Measurements from ENCODE around the gene NAAA.
"Not testable (repeated sequence)": the region's sequence is repeated elsewhere in the genome, so short reads cannot be mapped to it uniquely, and the experiment has no call there.

NAAA gene

GRCh38 chr4:75920327-75920726 is 20.5 kb downstream of the NAAA start:
- DNase-seq (ENCODE audit: extremely low read depth in 1 of 2, low read depth in 1 of 2): no peak

- no peak for DNase-seq (ENCODE audit: extremely low read depth in 1 of 2, low read depth in 1 of 2)
Measured at GRCh38 chr4:75919920-75920319, 20.9 kb downstream of the NAAA start.

GRCh38 chr4:75916091-75916661 is 24.6 kb downstream of the NAAA start:
- DNase-seq (ENCODE audit: extremely low read depth in 1 of 2, low read depth in 1 of 2): no peak

- DNase-seq (ENCODE audit: extremely low read depth in 1 of 2, low read depth in 1 of 2): no peak
Measured at GRCh38 chr4:75912968-75913367, 27.8 kb downstream of the NAAA start.

- DNase-seq (ENCODE audit: extremely low read depth in 1 of 2, low read depth in 1 of 2): not testable (repeated sequence)
Measured at GRCh38 chr4:75910831-75911230, 30.0 kb downstream of the NAAA start.

GRCh38 chr4:75909405-75909804 is 31.4 kb downstream of the NAAA start:
- DNase-seq (ENCODE audit: extremely low read depth in 1 of 2, low read depth in 1 of 2): no peak

GRCh38 chr4:75908555-75908954 is 32.3 kb downstream of the NAAA start:
- no peak for DNase-seq (ENCODE audit: extremely low read depth in 1 of 2, low read depth in 1 of 2)

- DNase-seq (ENCODE audit: extremely low read depth in 1 of 2, low read depth in 1 of 2): no peak
Measured at GRCh38 chr4:75907966-75908365, 32.8 kb downstream of the NAAA start.

- DNase-seq (ENCODE audit: extremely low read depth in 1 of 2, low read depth in 1 of 2): no peak
Measured at GRCh38 chr4:75904076-75904475, 36.7 kb downstream of the NAAA start.

- no peak for DNase-seq (ENCODE audit: extremely low read depth in 1 of 2, low read depth in 1 of 2)
Measured at GRCh38 chr4:75902352-75902751, 38.5 kb downstream of the NAAA start, which contains the start of gene PPEF2. Gene PPEF2 (minus strand): TSS chr4:75902452. CDS start chr4:75896325, 6,127 bp downstream.

- no peak for DNase-seq (ENCODE audit: extremely low read depth in 1 of 2, low read depth in 1 of 2)
Measured at GRCh38 chr4:75898536-75898935, 42.3 kb downstream of the NAAA start.

- no peak for DNase-seq (ENCODE audit: extremely low read depth in 1 of 2, low read depth in 1 of 2)
Measured at GRCh38 chr4:75895744-75896314, 45.0 kb downstream of the NAAA start.

- no peak for DNase-seq (ENCODE audit: extremely low read depth in 1 of 2, low read depth in 1 of 2)
Measured at GRCh38 chr4:75892508-75892907, 48.3 kb downstream of the NAAA start.

- no peak for DNase-seq (ENCODE audit: extremely low read depth in 1 of 2, low read depth in 1 of 2)
Measured at GRCh38 chr4:75891611-75892010, 49.2 kb downstream of the NAAA start.

- no peak for DNase-seq (ENCODE audit: extremely low read depth in 1 of 2, low read depth in 1 of 2)
Measured at GRCh38 chr4:75889537-75890199, 51.1 kb downstream of the NAAA start.

GRCh38 chr4:75886104-75886503 is 54.7 kb downstream of the NAAA start:
- no peak for DNase-seq (ENCODE audit: extremely low read depth in 1 of 2, low read depth in 1 of 2)

GRCh38 chr4:75881476-75881875 is 59.3 kb downstream of the NAAA start:
- DNase-seq (ENCODE audit: extremely low read depth in 1 of 2, low read depth in 1 of 2): no peak

GRCh38 chr4:75880278-75880677 is 60.5 kb downstream of the NAAA start:
- DNase-seq (ENCODE audit: extremely low read depth in 1 of 2, low read depth in 1 of 2): no peak

GRCh38 chr4:75878246-75878756 is 62.5 kb downstream of the NAAA start:
- DNase-seq (ENCODE audit: extremely low read depth in 1 of 2, low read depth in 1 of 2): no peak

GRCh38 chr4:75876218-75876617 is 64.6 kb downstream of the NAAA start:
- DNase-seq (ENCODE audit: extremely low read depth in 1 of 2, low read depth in 1 of 2): no peak

- DNase-seq (ENCODE audit: extremely low read depth in 1 of 2, low read depth in 1 of 2): no peak
Measured at GRCh38 chr4:75869100-75869499, 71.7 kb downstream of the NAAA start.

GRCh38 chr4:75867130-75867529 is 73.7 kb downstream of the NAAA start:
- DNase-seq (ENCODE audit: extremely low read depth in 1 of 2, low read depth in 1 of 2): no peak
